SH-SY5Y (cell line): ENCODE data around the gene CTIF.

Source experiments
- GATA2 ChIP-seq: IDR thresholded peaks from 2 replicates; pipeline ENCODE4 v1.6.1; 2011; ENCODE audit warnings: mild to moderate bottlenecking, low read depth, low read length
- GATA3 ChIP-seq: IDR thresholded peaks from 2 replicates; pipeline ENCODE4 v1.6.1; 2011; ENCODE audit warnings: low read depth, mild to moderate bottlenecking, low read length, moderate library complexity

GRCh38 chr18:48790226-48790863 is 251.5 kb downstream of the CTIF start:
- TF ChIP-seq GATA3 (no peak), GATA2 (no peak)
